K562 (cell line): Measurements from ENCODE around the gene COL21A1. TPM values are rescaled to one million over a fixed set of nuclear protein-coding genes. Genes with fewer than 3 reads are reported as not detected.

Experiments
- ATAC-seq: fragments of 200-7000 bp; cut with Tn5 transposase; 3 replicates; pipeline ENCODE4 v1.9.1; 2020; ENCODE audit warnings: moderate library complexity
- BruUV-seq: library from RNA; stranded (reverse); fragments of 400-500 nt; replicated peaks from 2 replicates; lab custom pipeline; 2021; lab: Mats Ljungman, UMichigan
- CTCF ChIA-PET: fragments of 300-600 bp; formaldehyde crosslinking; extraction: SDS; loops from one replicate; lab custom pipeline; 2021; ENCODE audit warnings: low intra/inter-chr PET ratio; lab: Yijun Ruan, JAX
- POLR2A ChIA-PET: fragments of 300-600, 350-650 bp; sonication (Branson Sonifier 250); formaldehyde crosslinking; extraction: SDS; loops from one replicate; lab custom pipeline; 2021; ENCODE audit warnings: antibody characterized with exemption, inconsistent platforms; lab: Yijun Ruan, JAX
- DNase-seq, 4 experiments: peaks; one replicate each; pipeline versions ENCODE4 v3.0.0 to v3.0.0-alpha.2; 2011 to 2018; ENCODE audit warnings: low spot score in 3 of 4, mixed read lengths in 3 of 4; ENCODE audit errors: extremely low read depth in 1 of 4
- FAIRE-seq: peaks from 2 replicates; lab custom pipeline; 2011; peaks lifted over from hg19 to GRCh38; lab: Jason Lieb, UNC
- H2AFZ ChIP-seq: 2 replicates; pipeline ENCODE4 v1.6.0; 2011; ENCODE audit warnings: low read depth, low read length, control low read depth, inconsistent platforms
- H3K27ac ChIP-seq: fragments of 200-600 bp; 3 replicates; pipeline ENCODE4 v1.8.0; 2011; ENCODE audit warnings: low read depth, mild to moderate bottlenecking, control low read depth, inconsistent platforms, low read length, moderate library complexity, mixed read lengths; ENCODE audit errors: extremely low read depth
- H3K27me3 ChIP-seq, 2 experiments: fragments of 300-600 bp in 1 of 2; 2 replicates in 1 of 2; 3 replicates in 1 of 2; pipeline versions ENCODE4 v1.6.0 to v1.8.0; 2011; ENCODE audit warnings: inconsistent platforms in 2 of 2, low read length in 2 of 2, mild to moderate bottlenecking in 1 of 2, mixed read lengths in 1 of 2, moderate library complexity in 1 of 2; ENCODE audit not compliant: control insufficient read depth in 2 of 2, insufficient read depth in 2 of 2
- H3K36me3 ChIP-seq: fragments of 300-600 bp; 3 replicates; pipeline ENCODE4 v1.8.0; 2011; ENCODE audit warnings: mild to moderate bottlenecking, low read length, inconsistent platforms; ENCODE audit not compliant: control insufficient read depth, insufficient read depth
- H3K4me1 ChIP-seq, 2 experiments: fragments of 200-600 bp in 1 of 2; replicated peaks in 1 of 2; 2 replicates in 1 of 2; 3 replicates in 1 of 2; pipeline versions ENCODE4 v1.5.1 to v1.8.0; 2011; ENCODE audit warnings: inconsistent platforms in 2 of 2, low read length in 2 of 2, mild to moderate bottlenecking in 1 of 2, mixed read lengths in 1 of 2, moderate library complexity in 1 of 2; ENCODE audit not compliant: control insufficient read depth in 2 of 2, insufficient read depth in 2 of 2
- H3K4me2 ChIP-seq: 2 replicates; pipeline ENCODE4 v1.6.1; 2011; ENCODE audit warnings: low read length, control low read depth, inconsistent platforms, mixed read lengths; ENCODE audit not compliant: insufficient read depth
- H3K4me3 ChIP-seq: fragments of 200-600 bp; sonication (generic), shearing (Covaris generic); 2 replicates; pipeline ENCODE4 v1.5.1; 2016; ENCODE audit warnings: control low read depth, inconsistent platforms
- H3K79me2 ChIP-seq: fragments of 200-600 bp; 3 replicates; pipeline ENCODE4 v1.8.0; 2011; ENCODE audit warnings: low read length, inconsistent platforms; ENCODE audit not compliant: control insufficient read depth, insufficient read depth
- H3K9ac ChIP-seq, 2 experiments: 2 replicates each; pipeline versions ENCODE4 v1.6.0 to v1.6.1; 2011; ENCODE audit warnings: low read depth in 2 of 2, low read length in 2 of 2, control low read depth in 1 of 2, inconsistent platforms in 1 of 2, mild to moderate bottlenecking in 1 of 2, mixed read lengths in 1 of 2; ENCODE audit not compliant: insufficient read depth in 1 of 2
- H3K9me1 ChIP-seq: one replicate; pipeline ENCODE4 v1.6.0; 2011; ENCODE audit warnings: inconsistent platforms, mild to moderate bottlenecking, low read length, moderate library complexity; ENCODE audit not compliant: control insufficient read depth, insufficient read depth
- H3K9me3 ChIP-seq: replicated peaks from 2 replicates; pipeline ENCODE4 v1.5.1; 2011; ENCODE audit warnings: low read depth, low read length, inconsistent platforms; ENCODE audit not compliant: control insufficient read depth, insufficient read depth
- H4K20me1 ChIP-seq: replicated peaks from 2 replicates; pipeline ENCODE4 v1.6.1; 2011; ENCODE audit warnings: low read length, inconsistent platforms, mixed read lengths; ENCODE audit not compliant: control insufficient read depth, insufficient read depth
- ARNT ChIP-seq, 2 experiments: fragments of 450-650 bp; IDR thresholded peaks; 2 replicates each; pipeline ENCODE4 v1.6.1; 2016; ENCODE audit warnings: mild to moderate bottlenecking in 1 of 2
- DEAF1 ChIP-seq: fragments of 450-650 bp; formaldehyde crosslinking; IDR thresholded peaks from 2 replicates; pipeline ENCODE4 v1.4.0; 2020; ENCODE audit warnings: mild to moderate bottlenecking, moderate library complexity
- ELF1 ChIP-seq: fragments of 200-800 bp; sonication (Bioruptor generic); IDR thresholded peaks from 2 replicates; pipeline ENCODE4 v1.6.1; 2016; ENCODE audit warnings: missing genetic modification characterization, missing compliant biosample characterization
- KLF6 ChIP-seq: fragments of 250-450 bp; sonication (Bioruptor Pico); IDR thresholded peaks from 2 replicates; pipeline ENCODE4 v1.4.0; 2020; ENCODE audit warnings: mild to moderate bottlenecking, moderate library complexity, borderline replicate concordance
- L3MBTL2 ChIP-seq: fragments of 450-650 bp; IDR thresholded peaks from 2 replicates; pipeline ENCODE4 v1.6.1; 2016; ENCODE audit warnings: mild to moderate bottlenecking, moderate library complexity
- LEF1 ChIP-seq: fragments of 450-650 bp; IDR thresholded peaks from 2 replicates; pipeline ENCODE4 v1.6.1; 2016; ENCODE audit warnings: mild to moderate bottlenecking
- MEF2A ChIP-seq: IDR thresholded peaks from 2 replicates; pipeline ENCODE4 v1.6.1; 2011; ENCODE audit warnings: low read depth, mild to moderate bottlenecking, low read length, moderate library complexity; ENCODE audit not compliant: control insufficient read depth
- MTF1 ChIP-seq: fragments of 250-450 bp; sonication (Bioruptor Pico); IDR thresholded peaks from 2 replicates; pipeline ENCODE4 v1.9.0; 2021; ENCODE audit warnings: moderate library complexity, mild to moderate bottlenecking, inconsistent platforms, borderline replicate concordance
- NFATC3 ChIP-seq: fragments of 450-650 bp; IDR thresholded peaks from 2 replicates; pipeline ENCODE4 v1.6.1; 2017; ENCODE audit warnings: mild to moderate bottlenecking
- RBM25 ChIP-seq: fragments of 200-400 bp; formaldehyde crosslinking; IDR thresholded peaks from 2 replicates; pipeline ENCODE4 v1.6.1; 2018; ENCODE audit warnings: low read length, low read depth, moderate library complexity; ENCODE audit not compliant: severe bottlenecking
- SETDB1 ChIP-seq: IDR thresholded peaks from one replicate; pipeline ENCODE4 v1.6.1; 2012; ENCODE audit warnings: low read length, control low read depth, inconsistent platforms
- ZNF134 ChIP-seq: fragments of 250-450 bp; sonication (Bioruptor Pico); conservative IDR thresholded peaks from 2 replicates; pipeline ENCODE4 v1.4.0; 2020
- ZNF398 ChIP-seq: fragments of 250-450 bp; sonication (Bioruptor Pico); IDR thresholded peaks from 2 replicates; pipeline ENCODE4 v1.8.0; 2021; ENCODE audit warnings: moderate library complexity, mild to moderate bottlenecking, inconsistent platforms
- WGBS: fragments of 100-300 bp; shearing (Covaris generic); methylation state at CpG from one replicate; pipeline ENCODE4 v1.1.6; 2016; ENCODE audit warnings: low coverage, mixed read lengths; ENCODE audit not compliant: insufficient coverage; ENCODE audit errors: missing lambda C conversion rate; 5-methylcytosine and 5-hydroxymethylcytosine counted together
- in situ Hi-C: fragments of 300-500 bp; cut with MboI; formaldehyde crosslinking; loops from 4 replicates; pipeline ENCODE4 v1.15.0; 2018; ENCODE audit warnings: inconsistent platforms, mixed read lengths
- intact Hi-C: fragments of 100-400 bp; cut with micrococcal nuclease; formaldehyde crosslinking; loops from 2 replicates; pipeline ENCODE4 v1.14.2; 2022
- polyA plus RNA-seq, 8 experiments: library from polyadenylated mRNA; depleted of rRNA in 4 of 8; stranded (reverse) in 5 of 8; unstranded in 3 of 8; fragments of >200 nt; fragmentation: Nextera tagmentation in 2 of 8; fragmentation: Illumina TruSeq in 1 of 8; extraction: Ambion mirVana in 2 of 8; extraction: Trizol in 1 of 8; gene quantifications; 2 replicates each; pipeline versions ENCODE4 v1.2.1 to v1.2.3, GENCODE V29; 2011 to 2014; ENCODE audit warnings: inconsistent platforms in 1 of 8, missing spikeins in 1 of 8
- total RNA-seq, 7 experiments: library from RNA; depleted of rRNA in 6 of 7; stranded (reverse); fragments of >200 nt in 6 of 7; fragmentation: Illumina TruSeq in 2 of 7; extraction: Trizol in 2 of 7; gene quantifications; 2 replicates each; pipeline versions ENCODE4 v1.2.1 to v1.2.3, GENCODE V29; 2011 to 2021; ENCODE audit warnings: low replicate concordance in 1 of 7
- TF ChIP-seq, protein P1 (sequence below), 2 experiments: fragments of 150-350 bp in 1 of 2; IDR thresholded peaks; 2 replicates each; pipeline ENCODE4 v1.6.1; 2012 to 2016; ENCODE audit warnings: low read depth in 2 of 2, low read length in 2 of 2, mild to moderate bottlenecking in 1 of 2, moderate library complexity in 1 of 2

Gene COL21A1
- total and polyA plus RNA-seq, 9 of the 15 experiments (the other 6 are each of a cell fraction or from before 2014, with no cell fraction given): 0.03 to 0.76 (median 0.25) TPM

DNA sequence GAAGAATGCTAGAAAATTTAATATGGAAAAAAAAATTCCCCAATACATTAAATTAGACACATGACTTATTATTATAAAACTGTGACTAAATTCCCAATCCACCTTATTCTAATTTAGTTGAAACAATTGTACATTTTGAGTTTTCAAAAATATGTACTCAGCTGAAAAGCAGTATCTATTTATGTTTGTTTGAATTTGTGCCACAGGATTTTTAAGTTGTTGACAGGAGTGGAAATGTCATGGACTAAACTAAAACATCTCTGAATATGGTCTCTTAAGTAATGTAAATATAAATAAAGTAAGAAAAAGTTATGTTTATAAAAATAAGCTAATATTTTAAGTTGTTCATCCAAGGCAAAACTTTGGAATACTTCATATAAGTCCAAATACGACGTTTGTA, 86.9 kb downstream of the COL21A1 start:
- WGBS: 3% methylated on average over 2 of the region's 2 CpGs
- Histone ChIP-seq H3K36me3 (no peaks in the 10 kb centered on the region), H3K9me1 (no peaks in the 10 kb centered on the region), H4K20me1 (no peaks in the 10 kb centered on the region), H3K79me2 (no peaks in the 10 kb centered on the region), H3K4me3 (no peak overlapping the region), H3K9me3 (no peaks in the 10 kb centered on the region), H3K4me2 (no peak overlapping the region), H2AFZ (no peak overlapping the region), H3K4me1 (no peaks in the 10 kb centered on the region), H3K9ac (no peak overlapping the region), H3K27me3 (no peaks in the 10 kb centered on the region), H3K27ac (no peak overlapping the region)
- ChIA-PET CTCF (no interaction called here), POLR2A (no interaction called here)
- no TSS peak for BruUV-seq
- in situ Hi-C loops: no loop called here
- FAIRE-seq: no peak
- DNase-seq: no peak
- intact Hi-C loops: no loop called here
- ATAC-seq: no peak
- TF ChIP-seq LEF1 (no peak), NFATC3 (no peak), SETDB1 (no peak), L3MBTL2 (no peak), DEAF1 (CRISPR knock-in tag) (no peak), ZNF398 (no peak), ARNT (IDR thresholded peaks at IDR 0.05) (no peak), ELF1 (tag) (no peak), MTF1 (CRISPR knock-in tag) (no peak), MEF2A (no peak), KLF6 (CRISPR knock-in tag) (no peak), ZNF134 (CRISPR knock-in tag) (no peak), RBM25 (no peak)
- TF ChIP-seq, protein P1, sequence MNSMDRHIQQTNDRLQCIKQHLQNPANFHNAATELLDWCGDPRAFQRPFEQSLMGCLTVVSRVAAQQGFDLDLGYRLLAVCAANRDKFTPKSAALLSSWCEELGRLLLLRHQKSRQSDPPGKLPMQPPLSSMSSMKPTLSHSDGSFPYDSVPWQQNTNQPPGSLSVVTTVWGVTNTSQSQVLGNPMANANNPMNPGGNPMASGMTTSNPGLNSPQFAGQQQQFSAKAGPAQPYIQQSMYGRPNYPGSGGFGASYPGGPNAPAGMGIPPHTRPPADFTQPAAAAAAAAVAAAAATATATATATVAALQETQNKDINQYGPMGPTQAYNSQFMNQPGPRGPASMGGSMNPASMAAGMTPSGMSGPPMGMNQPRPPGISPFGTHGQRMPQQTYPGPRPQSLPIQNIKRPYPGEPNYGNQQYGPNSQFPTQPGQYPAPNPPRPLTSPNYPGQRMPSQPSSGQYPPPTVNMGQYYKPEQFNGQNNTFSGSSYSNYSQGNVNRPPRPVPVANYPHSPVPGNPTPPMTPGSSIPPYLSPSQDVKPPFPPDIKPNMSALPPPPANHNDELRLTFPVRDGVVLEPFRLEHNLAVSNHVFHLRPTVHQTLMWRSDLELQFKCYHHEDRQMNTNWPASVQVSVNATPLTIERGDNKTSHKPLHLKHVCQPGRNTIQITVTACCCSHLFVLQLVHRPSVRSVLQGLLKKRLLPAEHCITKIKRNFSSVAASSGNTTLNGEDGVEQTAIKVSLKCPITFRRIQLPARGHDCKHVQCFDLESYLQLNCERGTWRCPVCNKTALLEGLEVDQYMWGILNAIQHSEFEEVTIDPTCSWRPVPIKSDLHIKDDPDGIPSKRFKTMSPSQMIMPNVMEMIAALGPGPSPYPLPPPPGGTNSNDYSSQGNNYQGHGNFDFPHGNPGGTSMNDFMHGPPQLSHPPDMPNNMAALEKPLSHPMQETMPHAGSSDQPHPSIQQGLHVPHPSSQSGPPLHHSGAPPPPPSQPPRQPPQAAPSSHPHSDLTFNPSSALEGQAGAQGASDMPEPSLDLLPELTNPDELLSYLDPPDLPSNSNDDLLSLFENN (IDR thresholded peaks at IDR 0.05; ENCODE audit: low read depth in 2 of 2, low read length in 2 of 2): no peak
